ENCODE results near the gene PAOX.

Gene PAOX

DNA sequence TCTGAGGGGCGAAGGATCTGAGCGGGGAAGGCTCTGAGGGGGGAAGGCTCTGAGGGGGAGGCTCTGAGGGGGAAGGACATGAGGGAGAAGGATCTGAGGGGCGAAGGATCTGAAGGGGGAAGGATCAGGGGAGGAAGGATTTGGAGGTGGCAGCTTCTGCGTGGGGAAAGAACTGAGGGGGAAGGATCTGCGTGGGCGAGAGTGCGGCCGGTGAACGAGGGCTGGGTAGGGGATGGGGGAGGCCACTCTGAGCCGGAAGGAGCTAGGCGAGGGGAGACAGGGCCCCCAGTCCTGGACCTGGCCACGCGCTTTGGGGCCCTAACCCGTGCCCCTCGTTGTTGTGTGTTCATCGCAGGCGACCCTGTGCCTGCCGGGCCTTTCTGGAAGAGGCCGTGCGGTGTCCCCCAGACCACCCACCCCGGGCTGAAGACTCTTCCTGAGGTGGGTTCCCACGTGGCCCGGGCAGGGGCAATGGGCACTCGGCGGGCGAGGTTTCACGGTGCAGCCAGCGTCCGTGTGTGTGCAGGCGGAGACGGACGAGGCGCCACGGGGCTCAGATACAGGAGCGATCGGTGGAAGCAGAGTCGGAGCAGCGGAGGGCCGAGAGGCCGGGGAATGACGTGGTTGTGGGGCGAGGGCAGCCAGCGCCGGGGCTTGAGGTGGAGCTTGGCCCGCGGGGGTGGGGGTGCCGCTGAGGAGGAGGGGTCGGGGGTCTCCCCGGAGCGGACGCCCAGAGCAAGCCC lies 44.4 kb upstream of the PAOX start:
- H3K4me1 ChIP-seq (ENCODE audit: control insufficient read depth, insufficient read depth, low read length), result peaks cover 5% of the 10 kb centered on the region; the same call in 1 of the 2 replicates
- no peaks in the 10 kb centered on the region for H3K36me3 ChIP-seq (ENCODE audit: control insufficient read depth in 2 of 2, insufficient read depth in 1 of 2, low read length in 2 of 2)
- H3K4me3 ChIP-seq (ENCODE audit: low read depth, low read length), result peak overlapping the region; percentile 24
- H3K9me3 ChIP-seq (ENCODE audit: control insufficient read depth, insufficient read depth, low read depth, low read length), result no peaks in the 10 kb centered on the region
- ChIA-PET CTCF (no interaction called here), POLR2A (no interaction called here)
- no peak overlapping the region for H3K27ac ChIP-seq (ENCODE audit: extremely low read depth, low read depth, low read length)
- TF ChIP-seq ZNF404 (tag by site-specific recombination; IDR thresholded peaks at IDR 0.05), result no peak
- peak; percentile 82 for TF ChIP-seq EGR2 (tag by site-specific recombination; IDR thresholded peaks at IDR 0.05; ENCODE audit: low read depth)
- TF ChIP-seq ZNF335 (tag by site-specific recombination; conservative IDR thresholded peaks at IDR 0.05), result peak; percentile 78; the same call in 1 of the 2 replicates
- no peak for TF ChIP-seq ZNF776 (tag by site-specific recombination; IDR thresholded peaks at IDR 0.05; ENCODE audit: borderline replicate concordance)
- TF ChIP-seq, protein P1, sequence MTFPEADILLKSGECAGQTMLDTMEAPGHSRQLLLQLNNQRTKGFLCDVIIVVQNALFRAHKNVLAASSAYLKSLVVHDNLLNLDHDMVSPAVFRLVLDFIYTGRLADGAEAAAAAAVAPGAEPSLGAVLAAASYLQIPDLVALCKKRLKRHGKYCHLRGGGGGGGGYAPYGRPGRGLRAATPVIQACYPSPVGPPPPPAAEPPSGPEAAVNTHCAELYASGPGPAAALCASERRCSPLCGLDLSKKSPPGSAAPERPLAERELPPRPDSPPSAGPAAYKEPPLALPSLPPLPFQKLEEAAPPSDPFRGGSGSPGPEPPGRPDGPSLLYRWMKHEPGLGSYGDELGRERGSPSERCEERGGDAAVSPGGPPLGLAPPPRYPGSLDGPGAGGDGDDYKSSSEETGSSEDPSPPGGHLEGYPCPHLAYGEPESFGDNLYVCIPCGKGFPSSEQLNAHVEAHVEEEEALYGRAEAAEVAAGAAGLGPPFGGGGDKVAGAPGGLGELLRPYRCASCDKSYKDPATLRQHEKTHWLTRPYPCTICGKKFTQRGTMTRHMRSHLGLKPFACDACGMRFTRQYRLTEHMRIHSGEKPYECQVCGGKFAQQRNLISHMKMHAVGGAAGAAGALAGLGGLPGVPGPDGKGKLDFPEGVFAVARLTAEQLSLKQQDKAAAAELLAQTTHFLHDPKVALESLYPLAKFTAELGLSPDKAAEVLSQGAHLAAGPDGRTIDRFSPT (tag by site-specific recombination; IDR thresholded peaks at IDR 0.05), result peak; percentile 51; the same call in 1 of the 2 replicates
- TF ChIP-seq, protein P2, sequence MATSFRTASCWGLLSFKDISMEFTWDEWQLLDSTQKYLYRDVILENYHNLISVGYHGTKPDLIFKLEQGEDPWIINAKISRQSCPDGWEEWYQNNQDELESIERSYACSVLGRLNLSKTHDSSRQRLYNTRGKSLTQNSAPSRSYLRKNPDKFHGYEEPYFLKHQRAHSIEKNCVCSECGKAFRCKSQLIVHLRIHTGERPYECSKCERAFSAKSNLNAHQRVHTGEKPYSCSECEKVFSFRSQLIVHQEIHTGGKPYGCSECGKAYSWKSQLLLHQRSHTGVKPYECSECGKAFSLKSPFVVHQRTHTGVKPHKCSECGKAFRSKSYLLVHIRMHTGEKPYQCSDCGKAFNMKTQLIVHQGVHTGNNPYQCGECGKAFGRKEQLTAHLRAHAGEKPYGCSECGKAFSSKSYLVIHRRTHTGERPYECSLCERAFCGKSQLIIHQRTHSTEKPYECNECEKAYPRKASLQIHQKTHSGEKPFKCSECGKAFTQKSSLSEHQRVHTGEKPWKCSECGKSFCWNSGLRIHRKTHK (tag by site-specific recombination; IDR thresholded peaks at IDR 0.05), result no peak
- TF ChIP-seq ZNF114 (tag by site-specific recombination; IDR thresholded peaks at IDR 0.05), result no peak
- no peak for TF ChIP-seq ZNF629 (tag by site-specific recombination; IDR thresholded peaks at IDR 0.05)
- no peak for TF ChIP-seq ZNF223 (tag by site-specific recombination; IDR thresholded peaks at IDR 0.05)
- peak; percentile 90 for TF ChIP-seq ZFHX2 (tag by site-specific recombination; conservative IDR thresholded peaks at IDR 0.05)
- no peak for TF ChIP-seq ZBTB48 (tag by site-specific recombination; IDR thresholded peaks at IDR 0.05)
- TF ChIP-seq ZBTB17 (tag by site-specific recombination; IDR thresholded peaks at IDR 0.05), result peak; percentile 95
- no peak for TF ChIP-seq ZFP37 (tag by site-specific recombination; IDR thresholded peaks at IDR 0.05)
- TF ChIP-seq, protein P3, sequence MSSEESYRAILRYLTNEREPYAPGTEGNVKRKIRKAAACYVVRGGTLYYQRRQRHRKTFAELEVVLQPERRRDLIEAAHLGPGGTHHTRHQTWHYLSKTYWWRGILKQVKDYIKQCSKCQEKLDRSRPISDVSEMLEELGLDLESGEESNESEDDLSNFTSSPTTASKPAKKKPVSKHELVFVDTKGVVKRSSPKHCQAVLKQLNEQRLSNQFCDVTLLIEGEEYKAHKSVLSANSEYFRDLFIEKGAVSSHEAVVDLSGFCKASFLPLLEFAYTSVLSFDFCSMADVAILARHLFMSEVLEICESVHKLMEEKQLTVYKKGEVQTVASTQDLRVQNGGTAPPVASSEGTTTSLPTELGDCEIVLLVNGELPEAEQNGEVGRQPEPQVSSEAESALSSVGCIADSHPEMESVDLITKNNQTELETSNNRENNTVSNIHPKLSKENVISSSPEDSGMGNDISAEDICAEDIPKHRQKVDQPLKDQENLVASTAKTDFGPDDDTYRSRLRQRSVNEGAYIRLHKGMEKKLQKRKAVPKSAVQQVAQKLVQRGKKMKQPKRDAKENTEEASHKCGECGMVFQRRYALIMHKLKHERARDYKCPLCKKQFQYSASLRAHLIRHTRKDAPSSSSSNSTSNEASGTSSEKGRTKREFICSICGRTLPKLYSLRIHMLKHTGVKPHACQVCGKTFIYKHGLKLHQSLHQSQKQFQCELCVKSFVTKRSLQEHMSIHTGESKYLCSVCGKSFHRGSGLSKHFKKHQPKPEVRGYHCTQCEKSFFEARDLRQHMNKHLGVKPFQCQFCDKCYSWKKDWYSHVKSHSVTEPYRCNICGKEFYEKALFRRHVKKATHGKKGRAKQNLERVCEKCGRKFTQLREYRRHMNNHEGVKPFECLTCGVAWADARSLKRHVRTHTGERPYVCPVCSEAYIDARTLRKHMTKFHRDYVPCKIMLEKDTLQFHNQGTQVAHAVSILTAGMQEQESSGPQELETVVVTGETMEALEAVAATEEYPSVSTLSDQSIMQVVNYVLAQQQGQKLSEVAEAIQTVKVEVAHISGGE (tag by site-specific recombination; conservative IDR thresholded peaks at IDR 0.05; ENCODE audit: low read depth), result peak; percentile 7; the same call in 1 of the 2 replicates
- TF ChIP-seq SCRT2 (tag by site-specific recombination; IDR thresholded peaks at IDR 0.05), result no peak
- TF ChIP-seq ZNF175 (tag by site-specific recombination; IDR thresholded peaks at IDR 0.05), result no peak
- no peak for TF ChIP-seq KLF16 (tag by site-specific recombination; IDR thresholded peaks at IDR 0.05)
- no peak for TF ChIP-seq ZNF221 (tag by site-specific recombination; IDR thresholded peaks at IDR 0.05; ENCODE audit: borderline replicate concordance)
- TF ChIP-seq, protein P4, sequence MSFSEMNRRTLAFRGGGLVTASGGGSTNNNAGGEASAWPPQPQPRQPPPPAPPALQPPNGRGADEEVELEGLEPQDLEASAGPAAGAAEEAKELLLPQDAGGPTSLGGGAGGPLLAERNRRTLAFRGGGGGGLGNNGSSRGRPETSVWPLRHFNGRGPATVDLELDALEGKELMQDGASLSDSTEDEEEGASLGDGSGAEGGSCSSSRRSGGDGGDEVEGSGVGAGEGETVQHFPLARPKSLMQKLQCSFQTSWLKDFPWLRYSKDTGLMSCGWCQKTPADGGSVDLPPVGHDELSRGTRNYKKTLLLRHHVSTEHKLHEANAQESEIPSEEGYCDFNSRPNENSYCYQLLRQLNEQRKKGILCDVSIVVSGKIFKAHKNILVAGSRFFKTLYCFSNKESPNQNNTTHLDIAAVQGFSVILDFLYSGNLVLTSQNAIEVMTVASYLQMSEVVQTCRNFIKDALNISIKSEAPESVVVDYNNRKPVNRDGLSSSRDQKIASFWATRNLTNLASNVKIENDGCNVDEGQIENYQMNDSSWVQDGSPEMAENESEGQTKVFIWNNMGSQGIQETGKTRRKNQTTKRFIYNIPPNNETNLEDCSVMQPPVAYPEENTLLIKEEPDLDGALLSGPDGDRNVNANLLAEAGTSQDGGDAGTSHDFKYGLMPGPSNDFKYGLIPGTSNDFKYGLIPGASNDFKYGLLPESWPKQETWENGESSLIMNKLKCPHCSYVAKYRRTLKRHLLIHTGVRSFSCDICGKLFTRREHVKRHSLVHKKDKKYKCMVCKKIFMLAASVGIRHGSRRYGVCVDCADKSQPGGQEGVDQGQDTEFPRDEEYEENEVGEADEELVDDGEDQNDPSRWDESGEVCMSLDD (tag by site-specific recombination; IDR thresholded peaks at IDR 0.05), result peak; percentile 36; the same call in 1 of the 2 replicates
- no peak for TF ChIP-seq ZIC2 (tag by site-specific recombination; IDR thresholded peaks at IDR 0.05)
- no peak for TF ChIP-seq ZNF514 (tag by site-specific recombination; IDR thresholded peaks at IDR 0.05)
- TF ChIP-seq ZNF600 (tag by site-specific recombination; IDR thresholded peaks at IDR 0.05), result 0 out of 2 replicates have a peak, but pooled peaks have one; percentile 36
- peak; percentile 43; the same call in 1 of the 2 replicates for TF ChIP-seq ZBTB8A (tag by site-specific recombination; IDR thresholded peaks at IDR 0.05)
- TF ChIP-seq ZBTB7A (tag by site-specific recombination; IDR thresholded peaks at IDR 0.05; ENCODE audit: low read depth), result 0 out of 2 replicates have a peak, but pooled peaks have one; percentile 44
- TF ChIP-seq ZNF239 (tag by site-specific recombination; IDR thresholded peaks at IDR 0.05), result no peak
- TF ChIP-seq ZNF433 (tag by site-specific recombination; IDR thresholded peaks at IDR 0.05; ENCODE audit: low read depth), result no peak
- no peak for TF ChIP-seq ZNF10 (tag by site-specific recombination; IDR thresholded peaks at IDR 0.05)
- TF ChIP-seq, protein P5, sequence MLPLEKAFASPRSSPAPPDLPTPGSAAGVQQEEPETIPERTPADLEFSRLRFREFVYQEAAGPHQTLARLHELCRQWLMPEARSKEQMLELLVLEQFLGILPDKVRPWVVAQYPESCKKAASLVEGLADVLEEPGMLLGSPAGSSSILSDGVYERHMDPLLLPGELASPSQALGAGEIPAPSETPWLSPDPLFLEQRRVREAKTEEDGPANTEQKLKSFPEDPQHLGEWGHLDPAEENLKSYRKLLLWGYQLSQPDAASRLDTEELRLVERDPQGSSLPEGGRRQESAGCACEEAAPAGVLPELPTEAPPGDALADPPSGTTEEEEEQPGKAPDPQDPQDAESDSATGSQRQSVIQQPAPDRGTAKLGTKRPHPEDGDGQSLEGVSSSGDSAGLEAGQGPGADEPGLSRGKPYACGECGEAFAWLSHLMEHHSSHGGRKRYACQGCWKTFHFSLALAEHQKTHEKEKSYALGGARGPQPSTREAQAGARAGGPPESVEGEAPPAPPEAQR (tag by site-specific recombination; IDR thresholded peaks at IDR 0.05), result no peak

All from HEK293 (cell line).